HAP-1 (cell line): Measurements from ENCODE around the gene HSD3B2.

Experiments used
- DNase-seq, 2 experiments: peaks; one replicate each; pipeline ENCODE4 v3.0.0-alpha.2; 2016 to 2020; ENCODE audit warnings: low spot score in 2 of 2
- H3K27me3 ChIP-seq: fragments of 250-450 bp; sonication (Bioruptor Pico); 2 replicates; pipeline ENCODE4 v1.5.1; 2020; ENCODE audit warnings: low read depth, mild to moderate bottlenecking, moderate library complexity
- H3K36me3 ChIP-seq: fragments of 250-450 bp; sonication (Bioruptor Pico); replicated peaks from 2 replicates; pipeline ENCODE4 v1.5.1; 2020; ENCODE audit warnings: mild to moderate bottlenecking
- H3K4me1 ChIP-seq: fragments of 250-450 bp; sonication (Bioruptor Pico); 2 replicates; pipeline ENCODE4 v1.5.1; 2020; ENCODE audit warnings: mild to moderate bottlenecking
- H3K4me3 ChIP-seq: fragments of 250-450 bp; sonication (Bioruptor Pico); 2 replicates; pipeline ENCODE4 v1.5.1; 2020; ENCODE audit warnings: mild to moderate bottlenecking, moderate library complexity
- H3K9me3 ChIP-seq: fragments of 250-450 bp; sonication (Bioruptor Pico); 2 replicates; pipeline ENCODE4 v1.5.1; 2020; ENCODE audit warnings: mild to moderate bottlenecking, moderate library complexity
- in situ Hi-C: fragments of 300-500 bp; cut with MboI; formaldehyde crosslinking; loops from 3 replicates; pipeline ENCODE4 v1.14.3; 2020; ENCODE audit warnings: low sequenced_read_pairs, inconsistent platforms, mixed read lengths

The HSD3B2 gene

DNA sequence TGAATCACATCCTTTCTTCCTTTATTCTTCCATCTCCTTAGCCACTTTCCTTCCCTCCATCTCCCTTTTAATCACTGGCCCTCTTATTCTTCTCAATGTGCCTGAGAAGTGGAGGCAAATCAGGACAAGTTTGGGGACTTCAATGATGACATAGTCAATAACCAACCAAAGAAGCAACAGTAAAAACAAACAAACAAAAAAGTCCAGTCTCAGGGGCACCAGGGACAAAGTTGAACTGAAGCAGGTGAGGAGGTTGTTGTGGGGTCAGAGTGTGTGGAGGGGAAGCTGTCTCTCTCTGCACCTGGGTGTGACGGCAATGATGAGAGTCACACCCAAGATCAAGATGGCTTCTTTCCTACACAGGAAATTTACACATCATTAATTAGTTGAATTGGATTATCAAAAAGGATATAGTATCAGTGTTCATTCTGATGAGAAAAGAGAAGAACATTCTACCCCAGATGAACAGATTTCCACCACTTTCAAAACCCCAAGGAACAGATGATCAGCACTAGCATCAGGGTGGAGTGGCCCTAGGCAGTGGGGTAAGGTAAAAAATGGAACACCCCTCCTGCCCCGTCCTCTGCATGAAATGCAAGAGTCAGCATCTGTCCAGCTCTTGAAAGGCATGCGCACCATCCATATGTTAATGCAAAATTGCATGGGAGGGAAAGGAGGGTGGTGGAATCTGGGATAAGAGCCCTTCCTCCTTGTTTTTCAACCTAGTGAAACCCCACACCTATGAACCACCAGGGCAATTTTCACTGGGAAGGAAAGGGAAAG lies 32.6 kb downstream of the HSD3B2 start:
- Histone ChIP-seq H3K4me1 (no peaks in the 10 kb centered on the region), H3K9me3 (no peaks in the 10 kb centered on the region), H3K36me3 (no peaks in the 10 kb centered on the region), H3K27me3 (no peaks in the 10 kb centered on the region; the same call in 1 of the 2 replicates), H3K4me3 (no peak overlapping the region)
- in situ Hi-C loops: loop anchor here (25.0 kb wide), 1 partner anchor 135 kb away; no protein-coding TSS in a partner anchor
- DNase-seq: no peak

DNA sequence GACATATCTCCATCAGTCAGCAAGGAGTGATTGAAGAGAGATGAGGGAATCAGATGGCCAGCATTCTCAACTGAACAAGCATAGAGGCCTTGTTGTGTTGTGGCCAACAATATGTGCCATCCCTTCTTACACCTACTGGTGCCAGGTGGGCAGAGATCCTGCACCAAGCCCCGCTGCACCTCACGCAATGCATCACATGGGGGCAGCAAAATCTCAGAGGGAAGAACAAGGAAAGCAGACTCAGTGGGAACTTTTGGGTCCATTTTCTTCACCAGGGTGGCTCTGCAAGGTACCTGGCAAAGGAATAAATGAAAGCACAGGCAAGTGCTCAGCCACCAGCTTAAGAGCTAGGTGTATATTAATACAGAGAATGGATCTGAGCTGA lies 33.2 kb downstream of the HSD3B2 start:
- Histone ChIP-seq H3K4me1 (no peaks in the 10 kb centered on the region), H3K4me3 (no peak overlapping the region), H3K36me3 (no peaks in the 10 kb centered on the region), H3K9me3 (no peaks in the 10 kb centered on the region), H3K27me3 (no peaks in the 10 kb centered on the region; the same call in 1 of the 2 replicates)
- peak in 1 of 2 experiments; percentile 22 for DNase-seq
- in situ Hi-C loops: loop anchor here (25.0 kb wide), 1 partner anchor 136 kb away; no protein-coding TSS in a partner anchor

DNA sequence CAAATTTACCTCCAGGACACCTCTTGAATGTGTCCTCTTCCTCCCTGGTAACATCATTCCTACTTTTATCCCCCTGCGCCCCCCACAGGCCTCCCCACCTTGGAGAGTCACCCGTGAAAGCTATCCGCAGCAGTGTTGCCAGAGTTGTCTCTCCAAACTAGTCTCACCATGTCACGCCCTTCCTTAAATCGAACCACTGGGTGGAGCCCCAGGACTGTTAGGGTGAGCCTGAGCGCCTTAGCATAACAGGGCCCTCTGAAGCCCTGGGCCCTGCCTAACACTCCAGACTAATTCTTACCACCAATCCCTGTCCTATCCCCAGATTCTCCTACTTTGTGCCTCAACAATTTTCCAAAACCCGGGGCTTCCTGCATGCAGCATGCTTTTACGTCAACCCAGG lies 35.0 kb downstream of the HSD3B2 start:
- H3K27me3 ChIP-seq: no peaks in the 10 kb centered on the region
- H3K36me3 ChIP-seq: no peaks in the 10 kb centered on the region
- H3K9me3 ChIP-seq: no peaks in the 10 kb centered on the region
- H3K4me3 ChIP-seq: no peak overlapping the region
- in situ Hi-C loops: loop anchor here (25.0 kb wide), 1 partner anchor 138 kb away; no protein-coding TSS in a partner anchor
- DNase-seq: peak in 1 of 2 experiments; percentile 53
- H3K4me1 ChIP-seq: no peaks in the 10 kb centered on the region

DNA sequence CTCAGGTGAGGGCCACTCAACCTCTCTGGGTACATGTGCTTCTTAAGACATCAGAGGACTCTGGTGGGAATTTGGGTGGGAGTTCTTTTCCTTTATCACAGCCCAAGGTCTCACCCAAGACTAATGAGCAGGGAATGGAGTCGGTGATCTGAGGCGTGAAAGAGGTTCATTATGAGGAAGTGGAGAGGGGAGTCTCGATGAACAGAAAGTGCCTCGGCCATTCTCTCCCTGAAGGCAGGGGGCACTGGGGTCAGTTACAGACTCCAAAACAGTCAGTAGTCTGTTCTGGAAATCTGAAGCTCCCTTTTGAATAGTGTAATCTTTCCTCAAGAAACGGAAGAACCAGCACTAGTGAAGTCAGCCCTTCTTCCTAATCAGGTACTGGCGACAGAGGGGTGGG lies 36.2 kb downstream of the HSD3B2 start:
- Histone ChIP-seq H3K27me3 (no peaks in the 10 kb centered on the region), H3K9me3 (no peaks in the 10 kb centered on the region), H3K4me3 (no peak overlapping the region), H3K36me3 (no peaks in the 10 kb centered on the region), H3K4me1 (no peaks in the 10 kb centered on the region)
- in situ Hi-C loops: no loop called here
- no peak for DNase-seq

DNA sequence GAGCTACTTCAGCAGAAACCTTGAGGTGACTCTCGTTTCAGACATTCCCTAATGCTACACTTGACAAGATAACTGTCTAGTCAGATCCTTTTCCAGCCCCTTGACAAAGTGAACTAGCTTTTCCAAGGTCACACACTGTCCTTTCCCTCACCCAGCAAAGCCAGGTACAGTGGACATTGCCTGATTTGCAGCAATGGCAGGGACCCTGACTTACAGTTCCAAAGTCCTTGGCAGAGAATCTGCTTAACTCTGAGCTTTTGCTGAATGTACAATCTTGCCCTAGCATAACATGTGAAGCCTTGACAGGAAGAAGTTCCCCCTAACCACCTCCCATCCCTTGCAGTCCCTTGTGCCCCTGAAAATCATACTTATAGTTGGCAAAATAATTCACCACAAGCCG lies 37.1 kb downstream of the HSD3B2 start:
- no peak for DNase-seq
- H3K36me3 ChIP-seq: no peaks in the 10 kb centered on the region
- H3K27me3 ChIP-seq: no peaks in the 10 kb centered on the region
- H3K9me3 ChIP-seq: no peaks in the 10 kb centered on the region
- in situ Hi-C loops: no loop called here
- H3K4me1 ChIP-seq: no peaks in the 10 kb centered on the region
- H3K4me3 ChIP-seq: no peak overlapping the region

DNA sequence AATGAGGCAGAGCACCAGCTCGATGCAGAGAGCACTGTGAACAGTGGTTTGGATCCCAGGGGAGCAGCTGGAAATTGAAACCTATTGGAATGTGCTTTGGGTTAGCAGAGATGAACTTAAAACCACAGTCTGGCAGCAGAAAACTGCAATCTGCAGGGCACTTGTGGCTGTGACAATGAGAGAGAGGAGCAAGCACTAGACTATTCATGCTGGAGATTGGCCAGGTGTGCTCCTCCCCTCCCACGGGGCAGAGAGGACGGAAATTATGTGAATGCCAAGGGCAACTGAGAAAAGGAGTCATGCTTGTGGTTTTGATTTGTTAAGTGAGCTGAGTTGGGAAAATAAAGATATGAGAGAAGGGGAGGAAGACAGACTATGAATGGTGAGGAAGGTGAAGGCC lies 38.1 kb downstream of the HSD3B2 start:
- DNase-seq: no peak
- Histone ChIP-seq H3K27me3 (no peaks in the 10 kb centered on the region), H3K36me3 (no peaks in the 10 kb centered on the region)

DNA sequence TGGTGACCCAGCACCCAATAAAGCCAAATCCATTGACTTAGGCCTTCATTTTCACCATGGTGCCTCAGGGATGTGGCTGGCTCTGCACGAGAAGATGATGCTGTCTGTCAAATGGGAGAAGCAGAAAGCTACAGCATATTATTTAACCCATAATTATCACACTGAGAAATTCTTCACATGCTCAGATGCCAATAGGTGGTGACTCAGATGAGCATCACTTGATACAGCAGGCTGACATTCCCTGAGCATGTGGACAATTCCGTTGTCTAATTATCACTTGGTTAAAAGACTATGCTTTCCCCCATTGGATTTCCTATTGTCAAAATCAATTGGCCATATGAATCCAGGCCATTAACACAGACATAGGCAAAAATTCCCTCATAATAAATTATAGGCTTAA lies 48.0 kb downstream of the HSD3B2 start:
- Histone ChIP-seq H3K4me1 (peaks cover 7% of the 10 kb centered on the region), H3K27me3 (no peaks in the 10 kb centered on the region), H3K4me3 (no peak overlapping the region), H3K36me3 (no peaks in the 10 kb centered on the region), H3K9me3 (no peaks in the 10 kb centered on the region)
- DNase-seq: no peak
- in situ Hi-C loops: no loop called here

More for the DNA sequence above, 38.1 kb downstream of the HSD3B2 start:
- Histone ChIP-seq H3K9me3 (no peaks in the 10 kb centered on the region), H3K4me1 (no peaks in the 10 kb centered on the region), H3K4me3 (no peak overlapping the region)
- in situ Hi-C loops: no loop called here

DNA sequence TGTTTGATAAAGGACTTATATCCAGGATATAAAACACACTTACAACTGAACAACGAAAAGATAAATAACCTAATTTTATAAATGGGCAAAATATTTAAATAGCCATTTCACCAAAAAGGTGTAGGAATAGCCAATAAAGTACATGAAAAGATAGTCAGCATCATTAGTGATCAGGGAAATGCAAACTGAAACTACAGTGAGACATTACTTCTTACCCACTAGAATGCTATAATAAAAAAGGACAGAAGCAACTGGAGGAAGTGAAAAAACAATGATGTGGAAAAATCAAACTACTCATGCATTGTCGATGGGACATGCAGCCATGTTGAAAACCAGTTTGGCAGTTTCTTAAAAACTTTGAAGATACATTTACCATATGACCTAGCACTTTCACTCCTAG lies 48.6 kb downstream of the HSD3B2 start:
- no peaks in the 10 kb centered on the region for H3K27me3 ChIP-seq
- DNase-seq: no peak
- H3K4me1 ChIP-seq: peaks cover 7% of the 10 kb centered on the region
- no peak overlapping the region for H3K4me3 ChIP-seq
- in situ Hi-C loops: no loop called here
- no peaks in the 10 kb centered on the region for H3K9me3 ChIP-seq
- H3K36me3 ChIP-seq: no peaks in the 10 kb centered on the region

DNA sequence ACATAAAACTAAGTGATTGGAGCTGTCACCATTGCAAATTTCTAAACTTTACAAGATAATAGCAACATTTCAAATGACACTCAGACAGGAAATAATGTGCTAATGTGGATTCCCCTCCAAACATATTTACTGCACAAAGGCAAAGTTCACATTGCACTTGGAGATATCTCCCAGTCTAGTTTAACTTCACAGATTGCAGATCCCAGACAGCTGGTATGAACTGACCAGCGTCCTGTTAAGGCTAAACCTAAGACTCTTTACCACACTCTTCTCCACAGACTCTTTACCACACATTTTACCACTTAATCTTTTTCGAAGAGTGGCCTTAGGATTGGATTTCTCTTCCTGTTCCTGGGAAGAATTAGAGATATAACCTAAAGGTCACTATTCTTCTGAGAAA lies 51.5 kb downstream of the HSD3B2 start:
- Histone ChIP-seq H3K4me3 (no peak overlapping the region), H3K27me3 (0 out of 2 replicates have a peak, but pooled peaks cover 2% of the 10 kb centered on the region), H3K9me3 (no peaks in the 10 kb centered on the region), H3K36me3 (no peaks in the 10 kb centered on the region), H3K4me1 (peaks cover 3% of the 10 kb centered on the region; the same call in 1 of the 2 replicates)
- in situ Hi-C loops: no loop called here
- no peak for DNase-seq

DNA sequence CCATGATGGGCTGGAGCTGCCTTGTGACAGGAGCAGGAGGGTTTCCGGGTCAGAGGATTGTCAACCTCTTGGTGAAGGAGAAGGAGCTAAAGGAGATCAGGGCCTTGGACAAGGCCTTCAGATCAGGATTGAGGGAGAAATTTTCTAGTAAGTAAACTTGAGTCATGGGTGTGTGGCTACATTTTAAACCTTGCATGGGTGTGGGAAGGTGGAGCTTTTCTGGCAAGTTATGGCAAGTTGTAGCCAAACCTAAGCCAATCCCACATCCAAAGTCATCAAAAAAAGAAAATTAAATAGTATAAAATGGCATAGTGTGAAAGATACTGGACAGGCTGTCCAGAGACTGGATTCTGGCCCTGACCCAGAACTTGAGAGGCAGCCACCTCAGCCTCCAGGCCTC lies 52.3 kb downstream of the HSD3B2 start:
- H3K4me3 ChIP-seq: no peak overlapping the region
- no peaks in the 10 kb centered on the region for H3K36me3 ChIP-seq
- in situ Hi-C loops: no loop called here
- H3K27me3 ChIP-seq: 0 out of 2 replicates have a peak, but pooled peaks cover 2% of the 10 kb centered on the region
- H3K4me1 ChIP-seq: no peaks in the 10 kb centered on the region
- H3K9me3 ChIP-seq: no peaks in the 10 kb centered on the region
- DNase-seq: no peak

DNA sequence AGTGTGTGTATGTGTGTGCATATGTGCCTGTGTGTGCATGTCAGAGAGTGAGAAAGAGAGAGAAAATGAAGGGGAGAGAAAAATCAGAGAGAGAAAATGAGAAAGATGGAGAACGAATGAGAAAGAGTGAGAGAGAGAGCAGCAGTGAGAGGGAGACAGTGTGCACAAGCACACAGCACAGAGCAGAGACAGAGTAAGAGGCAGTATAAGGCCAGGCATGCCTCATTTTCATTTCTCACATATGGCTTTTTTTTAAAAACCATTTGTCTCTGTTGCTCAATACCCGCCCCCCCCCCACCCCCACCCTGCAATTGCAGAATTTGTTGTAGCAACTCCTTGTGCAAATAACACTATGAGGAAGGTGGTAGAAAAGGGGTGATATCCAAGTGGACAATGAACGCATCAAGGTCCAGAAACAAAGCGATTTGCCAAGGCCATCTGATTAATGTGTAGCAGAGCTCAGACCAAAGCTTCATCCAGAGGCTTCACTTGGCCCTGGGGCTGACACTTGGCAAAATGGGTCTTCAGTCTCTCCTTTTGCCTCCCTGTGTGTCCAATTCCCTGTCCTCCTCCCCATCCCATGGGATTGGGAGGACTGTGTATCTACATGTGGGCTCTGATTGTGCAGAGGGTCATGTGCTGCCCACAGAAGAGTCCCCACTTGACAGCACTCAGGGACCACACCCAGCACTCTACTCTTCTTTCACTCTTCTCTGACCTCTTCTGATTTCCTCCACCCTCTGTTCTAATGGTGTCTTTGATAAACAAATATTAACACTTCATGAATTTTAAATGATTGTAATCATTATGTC lies 53.1 kb downstream of the HSD3B2 start:
- in situ Hi-C loops: no loop called here
- H3K9me3 ChIP-seq: no peaks in the 10 kb centered on the region
- no peak overlapping the region for H3K4me3 ChIP-seq
- no peaks in the 10 kb centered on the region for H3K4me1 ChIP-seq
- DNase-seq: no peak
- H3K27me3 ChIP-seq: 0 out of 2 replicates have a peak, but pooled peaks cover 2% of the 10 kb centered on the region
- no peaks in the 10 kb centered on the region for H3K36me3 ChIP-seq

DNA sequence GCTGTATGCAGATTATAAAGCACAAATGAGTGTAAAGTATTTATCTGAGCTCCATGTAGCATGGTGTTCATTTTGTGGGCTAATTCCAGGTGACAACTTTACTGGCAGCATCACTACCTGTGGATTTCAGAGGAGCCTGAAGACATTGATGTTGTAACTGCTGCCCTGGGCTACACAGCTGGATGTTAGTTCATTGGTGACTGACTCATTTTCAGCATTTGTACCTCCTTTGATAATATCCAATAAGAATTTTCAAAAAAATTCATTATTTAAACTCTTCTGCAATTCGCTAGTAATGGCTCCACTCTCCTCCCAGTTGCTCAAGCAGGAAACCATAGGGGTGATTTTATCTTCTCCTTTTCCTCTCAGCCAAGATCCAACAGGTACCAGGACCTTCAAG lies 54.8 kb downstream of the HSD3B2 start:
- Histone ChIP-seq H3K27me3 (0 out of 2 replicates have a peak, but pooled peaks cover 2% of the 10 kb centered on the region), H3K36me3 (no peaks in the 10 kb centered on the region), H3K4me3 (no peak overlapping the region), H3K9me3 (no peaks in the 10 kb centered on the region), H3K4me1 (no peaks in the 10 kb centered on the region)
- in situ Hi-C loops: no loop called here
- no peak for DNase-seq

DNA sequence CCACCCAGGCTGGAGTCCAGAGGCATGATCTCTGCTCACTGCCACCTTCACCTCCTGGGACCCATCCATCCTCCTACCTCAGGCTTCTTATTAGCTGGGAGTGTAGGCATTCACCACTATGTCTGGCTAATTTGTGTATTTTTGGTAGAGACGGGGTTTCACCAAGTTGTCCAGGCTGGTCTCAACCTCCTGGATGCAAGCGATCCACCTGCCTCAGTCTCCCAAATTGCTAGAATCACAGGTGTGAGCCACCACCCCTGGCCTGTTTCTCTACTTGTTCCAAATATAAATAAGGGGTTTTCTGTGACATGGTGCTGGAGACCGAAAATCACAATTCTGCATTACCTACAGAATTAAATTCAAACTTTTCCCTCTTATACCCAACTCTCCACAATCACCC lies 55.4 kb downstream of the HSD3B2 start:
- no peak for DNase-seq
- in situ Hi-C loops: no loop called here
- Histone ChIP-seq H3K27me3 (0 out of 2 replicates have a peak, but pooled peaks cover 2% of the 10 kb centered on the region), H3K4me1 (no peaks in the 10 kb centered on the region), H3K4me3 (no peak overlapping the region), H3K36me3 (no peaks in the 10 kb centered on the region), H3K9me3 (no peaks in the 10 kb centered on the region)

DNA sequence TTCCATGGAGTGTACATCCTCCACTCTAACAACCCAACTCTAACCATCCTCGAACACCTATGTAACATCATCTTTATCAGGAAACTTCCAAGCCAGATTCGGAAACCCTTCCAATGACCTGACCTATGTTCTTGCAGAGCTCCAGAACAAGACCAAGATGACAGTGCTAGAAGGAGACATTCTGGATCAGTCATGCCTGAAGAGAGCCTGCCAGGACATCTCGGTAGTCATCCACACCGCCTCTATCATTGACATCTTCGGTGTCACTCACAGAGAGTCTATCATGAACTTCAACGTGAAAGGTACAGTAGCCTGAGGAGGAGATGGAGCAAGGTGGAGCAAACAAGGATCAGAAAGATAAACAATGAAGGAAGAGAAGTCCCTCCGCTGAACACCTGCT lies 56.0 kb downstream of the HSD3B2 start:
- no peaks in the 10 kb centered on the region for H3K36me3 ChIP-seq
- H3K27me3 ChIP-seq: 0 out of 2 replicates have a peak, but pooled peaks cover 2% of the 10 kb centered on the region
- DNase-seq: no peak
- H3K9me3 ChIP-seq: no peaks in the 10 kb centered on the region
- H3K4me1 ChIP-seq: no peaks in the 10 kb centered on the region
- no peak overlapping the region for H3K4me3 ChIP-seq
- in situ Hi-C loops: no loop called here
